ENCODE results near the gene HOXA13.

DNA sequence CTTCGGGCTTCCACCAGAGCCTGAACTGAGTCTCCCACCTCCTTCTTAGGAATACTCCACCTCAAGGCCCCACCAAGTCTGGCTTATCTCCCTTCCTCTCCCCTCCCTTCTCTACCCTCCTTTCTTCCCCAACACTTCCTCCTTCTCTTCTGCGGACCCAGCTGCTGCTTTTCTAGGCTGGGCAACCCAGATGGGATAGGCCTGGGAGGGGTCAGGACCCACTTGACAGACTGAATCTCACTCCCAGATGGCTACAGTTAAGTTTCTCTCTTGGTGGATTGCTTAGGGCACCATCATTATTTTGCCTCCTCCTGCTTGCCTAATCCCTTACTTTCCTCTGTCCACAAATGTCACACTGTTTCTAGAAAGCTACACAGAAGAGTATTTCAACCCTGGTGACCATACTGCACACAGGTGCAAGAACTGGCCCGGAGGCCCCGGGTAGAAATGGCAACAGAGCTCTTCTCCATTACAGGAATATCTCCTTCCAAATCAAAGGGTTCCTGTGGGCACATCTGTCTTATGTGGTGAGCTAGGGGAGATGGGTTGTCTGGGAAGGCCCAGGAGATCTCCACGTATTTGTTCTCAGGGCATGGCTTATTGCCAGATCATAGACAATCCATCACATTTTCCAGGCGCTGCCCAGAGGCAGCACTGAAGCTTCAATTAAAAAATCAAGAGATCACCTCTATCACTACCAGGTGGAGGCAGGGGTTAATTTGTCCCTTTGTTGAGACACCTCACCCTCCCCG, 9.7 kb downstream of the HOXA13 start:
- TF ChIP-seq, protein P1, sequence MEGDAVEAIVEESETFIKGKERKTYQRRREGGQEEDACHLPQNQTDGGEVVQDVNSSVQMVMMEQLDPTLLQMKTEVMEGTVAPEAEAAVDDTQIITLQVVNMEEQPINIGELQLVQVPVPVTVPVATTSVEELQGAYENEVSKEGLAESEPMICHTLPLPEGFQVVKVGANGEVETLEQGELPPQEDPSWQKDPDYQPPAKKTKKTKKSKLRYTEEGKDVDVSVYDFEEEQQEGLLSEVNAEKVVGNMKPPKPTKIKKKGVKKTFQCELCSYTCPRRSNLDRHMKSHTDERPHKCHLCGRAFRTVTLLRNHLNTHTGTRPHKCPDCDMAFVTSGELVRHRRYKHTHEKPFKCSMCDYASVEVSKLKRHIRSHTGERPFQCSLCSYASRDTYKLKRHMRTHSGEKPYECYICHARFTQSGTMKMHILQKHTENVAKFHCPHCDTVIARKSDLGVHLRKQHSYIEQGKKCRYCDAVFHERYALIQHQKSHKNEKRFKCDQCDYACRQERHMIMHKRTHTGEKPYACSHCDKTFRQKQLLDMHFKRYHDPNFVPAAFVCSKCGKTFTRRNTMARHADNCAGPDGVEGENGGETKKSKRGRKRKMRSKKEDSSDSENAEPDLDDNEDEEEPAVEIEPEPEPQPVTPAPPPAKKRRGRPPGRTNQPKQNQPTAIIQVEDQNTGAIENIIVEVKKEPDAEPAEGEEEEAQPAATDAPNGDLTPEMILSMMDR (IDR thresholded peaks at IDR 0.05): no peak
- TF ChIP-seq POLR2A (IDR thresholded peaks at IDR 0.05): no peak

Measured in heart left ventricle (tissue), 13 donors.